Ishikawa (cell line): Measurements from ENCODE around the gene ANKRD11.

Experiments
- FOXM1 ChIP-seq: IDR thresholded peaks from 2 replicates; pipeline ENCODE4 v1.6.1; 2012; ENCODE audit warnings: low read depth, borderline replicate concordance
- NFIC ChIP-seq: IDR thresholded peaks from 2 replicates; pipeline ENCODE4 v1.6.1; 2012
- RAD21 ChIP-seq: IDR thresholded peaks from 2 replicates; pipeline ENCODE4 v1.6.1; 2012; ENCODE audit warnings: low read depth
- TAF1 ChIP-seq: IDR thresholded peaks from 2 replicates; pipeline ENCODE4 v1.6.1; 2012; ENCODE audit warnings: low read depth, mild to moderate bottlenecking
- TCF12 ChIP-seq: IDR thresholded peaks from 2 replicates; pipeline ENCODE4 v1.6.1; 2012; ENCODE audit warnings: low read depth
- YY1 ChIP-seq: IDR thresholded peaks from 2 replicates; pipeline ENCODE4 v1.6.1; 2012; ENCODE audit warnings: low read depth
- TF ChIP-seq, protein P1 (sequence below): IDR thresholded peaks from 2 replicates; pipeline ENCODE4 v1.6.1; 2012; ENCODE audit warnings: low read depth, mild to moderate bottlenecking

DNA sequence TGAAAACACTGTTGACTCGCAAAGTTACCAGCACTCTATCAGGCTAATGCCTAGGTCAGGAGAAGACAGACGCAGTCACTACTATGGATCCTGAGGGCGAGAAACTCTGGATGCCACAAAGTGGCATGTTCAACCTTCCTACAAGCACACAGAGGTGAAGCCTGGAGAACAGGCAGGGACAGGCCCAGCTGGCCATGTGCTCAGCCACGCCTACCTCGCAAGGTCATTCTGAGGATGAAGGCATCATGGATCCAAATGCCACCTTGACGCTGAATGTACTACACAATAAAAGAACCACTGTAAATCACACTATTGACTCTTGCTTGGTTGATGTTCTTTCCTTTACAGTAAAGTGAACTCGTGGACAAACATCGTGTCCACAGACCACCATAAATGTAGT lies 85.8 kb downstream of the ANKRD11 start:
- TF ChIP-seq FOXM1 = no peak
- TF ChIP-seq, protein P1, sequence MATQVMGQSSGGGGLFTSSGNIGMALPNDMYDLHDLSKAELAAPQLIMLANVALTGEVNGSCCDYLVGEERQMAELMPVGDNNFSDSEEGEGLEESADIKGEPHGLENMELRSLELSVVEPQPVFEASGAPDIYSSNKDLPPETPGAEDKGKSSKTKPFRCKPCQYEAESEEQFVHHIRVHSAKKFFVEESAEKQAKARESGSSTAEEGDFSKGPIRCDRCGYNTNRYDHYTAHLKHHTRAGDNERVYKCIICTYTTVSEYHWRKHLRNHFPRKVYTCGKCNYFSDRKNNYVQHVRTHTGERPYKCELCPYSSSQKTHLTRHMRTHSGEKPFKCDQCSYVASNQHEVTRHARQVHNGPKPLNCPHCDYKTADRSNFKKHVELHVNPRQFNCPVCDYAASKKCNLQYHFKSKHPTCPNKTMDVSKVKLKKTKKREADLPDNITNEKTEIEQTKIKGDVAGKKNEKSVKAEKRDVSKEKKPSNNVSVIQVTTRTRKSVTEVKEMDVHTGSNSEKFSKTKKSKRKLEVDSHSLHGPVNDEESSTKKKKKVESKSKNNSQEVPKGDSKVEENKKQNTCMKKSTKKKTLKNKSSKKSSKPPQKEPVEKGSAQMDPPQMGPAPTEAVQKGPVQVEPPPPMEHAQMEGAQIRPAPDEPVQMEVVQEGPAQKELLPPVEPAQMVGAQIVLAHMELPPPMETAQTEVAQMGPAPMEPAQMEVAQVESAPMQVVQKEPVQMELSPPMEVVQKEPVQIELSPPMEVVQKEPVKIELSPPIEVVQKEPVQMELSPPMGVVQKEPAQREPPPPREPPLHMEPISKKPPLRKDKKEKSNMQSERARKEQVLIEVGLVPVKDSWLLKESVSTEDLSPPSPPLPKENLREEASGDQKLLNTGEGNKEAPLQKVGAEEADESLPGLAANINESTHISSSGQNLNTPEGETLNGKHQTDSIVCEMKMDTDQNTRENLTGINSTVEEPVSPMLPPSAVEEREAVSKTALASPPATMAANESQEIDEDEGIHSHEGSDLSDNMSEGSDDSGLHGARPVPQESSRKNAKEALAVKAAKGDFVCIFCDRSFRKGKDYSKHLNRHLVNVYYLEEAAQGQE = no peak
- no peak for TF ChIP-seq YY1
- no peak for TF ChIP-seq RAD21
- no peak for TF ChIP-seq NFIC
- no peak for TF ChIP-seq TCF12
- TF ChIP-seq TAF1 = no peak
